ENCODE data around the gene GFI1. TPM values are rescaled to one million over a fixed set of nuclear protein-coding genes. Genes with fewer than 3 reads are reported as not detected.
A peak's percentile ranks its signal among the peaks of the same experiment; 100 is the strongest.

GFI1 gene
- total and polyA plus RNA-seq, 2 experiments from 2014 or later: 0.21 TPM; not detected in 1

- TF ChIP-seq REST (IDR thresholded peaks at IDR 0.05; ENCODE audit: unreplicated experiment) (no peak), STAT1 (IDR thresholded peaks at IDR 0.05; ENCODE audit: unreplicated experiment) (no peak), ZNF331 (CRISPR knock-in tag; IDR thresholded peaks at IDR 0.05; ENCODE audit: low read depth) (no peak), CTCF (conservative IDR thresholded peaks at IDR 0.05; ENCODE audit: low read depth in 2 of 2) (no peak; a peak in 1 of 4 replicates), CREB1 (CRISPR knock-in tag; IDR thresholded peaks at IDR 0.05; ENCODE audit: low read depth) (no peak), ETS1 (IDR thresholded peaks at IDR 0.05) (no peak)
Observed at GRCh38 chr1:92461364-92462097, 25.2 kb downstream of the GFI1 start (continued).

- no peak overlapping the region for H3K4me3 ChIP-seq
- ATAC-seq: no peak
- H3K36me3 ChIP-seq (ENCODE audit: insufficient read depth): no peaks in the 10 kb centered on the region
- no peaks in the 10 kb centered on the region for H3K79me2 ChIP-seq (replicated peaks; ENCODE audit: insufficient read depth)
- H3K4me2 ChIP-seq: no peak overlapping the region
- DNase-seq (ENCODE audit: low spot score): no peak
- H3K4me3 Mint-ChIP-seq: no peak overlapping the region
- H2AFZ ChIP-seq: peak overlapping the region; percentile 38; the same call in 1 of the 2 replicates
- no peaks in the 10 kb centered on the region for H3F3A ChIP-seq (replicated peaks; ENCODE audit: low read depth)
- no peaks in the 10 kb centered on the region for H3K36me3 Mint-ChIP-seq (ENCODE audit: low read depth)
- H3K9me3 Mint-ChIP-seq: no peaks in the 10 kb centered on the region
- H4K20me1 ChIP-seq (replicated peaks; ENCODE audit: insufficient read depth): no peaks in the 10 kb centered on the region
- TF ChIP-seq REST (IDR thresholded peaks at IDR 0.05; ENCODE audit: unreplicated experiment): no peak
- no peak for TF ChIP-seq CTCF (conservative IDR thresholded peaks at IDR 0.05; ENCODE audit: low read depth in 2 of 2)
- TF ChIP-seq JUNB (IDR thresholded peaks at IDR 0.05; ENCODE audit: unreplicated experiment): no peak
- TF ChIP-seq CREB1 (CRISPR knock-in tag; IDR thresholded peaks at IDR 0.05; ENCODE audit: low read depth): no peak
- no peak for TF ChIP-seq ZNF331 (CRISPR knock-in tag; IDR thresholded peaks at IDR 0.05; ENCODE audit: low read depth)
- no peak for TF ChIP-seq POLR2AphosphoS5 (IDR thresholded peaks at IDR 0.05; ENCODE audit: low read depth)
- H3K27ac ChIP-seq (ENCODE audit: low read depth): no peak overlapping the region
- H3K27me3 ChIP-seq (ENCODE audit: insufficient read depth): no peaks in the 10 kb centered on the region
- no peaks in the 10 kb centered on the region for H3K4me1 ChIP-seq (ENCODE audit: insufficient read depth)
- no peak overlapping the region for H3K27ac Mint-ChIP-seq
- no peaks in the 10 kb centered on the region for H3K9me2 ChIP-seq (ENCODE audit: insufficient read depth)
- no peaks in the 10 kb centered on the region for H3K27me3 Mint-ChIP-seq (ENCODE audit: insufficient read depth, low read depth, poor library complexity)
- no peaks in the 10 kb centered on the region for H3K4me1 Mint-ChIP-seq
Observed at GRCh38 chr1:92459871-92460320, 26.8 kb downstream of the GFI1 start.
